Coronary artery (tissue), 2 donors: ENCODE data around the gene STT3B.

Experiments used
- DNase-seq: peaks from one replicate; pipeline ENCODE4 v3.0.0-alpha.2; 2017; ENCODE audit warnings: low spot score
- H3K27ac ChIP-seq, 2 donors: fragments of 200-600 bp; sonication (generic); one replicate each; pipeline ENCODE4 v1.5.1; 2016 to 2019
- H3K4me3 ChIP-seq: fragments of 200-600 bp; sonication (generic); 2 replicates; pipeline ENCODE4 v1.5.1; 2016; ENCODE audit warnings: mild to moderate bottlenecking, moderate library complexity
- TF ChIP-seq, protein P1 (sequence below): fragments of 200-600 bp; sonication (generic); IDR thresholded peaks from one replicate; pipeline ENCODE4 v1.5.1; 2019; ENCODE audit warnings: antibody characterized with exemption

The STT3B gene

DNA sequence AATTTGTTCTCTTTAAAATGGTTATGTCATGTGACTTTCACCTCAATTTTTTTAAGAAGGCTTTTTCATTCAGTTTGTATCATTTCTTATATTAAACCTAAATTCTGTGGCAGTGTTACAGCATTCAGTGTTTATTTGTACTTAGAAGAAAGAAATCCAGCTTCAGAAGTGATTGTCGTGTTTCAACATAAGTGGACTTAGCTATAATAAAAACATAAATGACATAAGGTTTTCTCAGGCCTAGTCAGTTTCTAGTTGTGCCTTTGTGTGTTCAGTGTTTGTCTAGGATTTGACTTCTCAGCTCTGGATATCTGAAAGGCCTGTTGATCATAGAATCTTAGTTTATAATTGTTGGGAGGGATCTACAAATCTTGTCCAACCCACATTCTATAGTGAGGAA is 80.5 kb downstream of the STT3B start:
- TF ChIP-seq, protein P1, sequence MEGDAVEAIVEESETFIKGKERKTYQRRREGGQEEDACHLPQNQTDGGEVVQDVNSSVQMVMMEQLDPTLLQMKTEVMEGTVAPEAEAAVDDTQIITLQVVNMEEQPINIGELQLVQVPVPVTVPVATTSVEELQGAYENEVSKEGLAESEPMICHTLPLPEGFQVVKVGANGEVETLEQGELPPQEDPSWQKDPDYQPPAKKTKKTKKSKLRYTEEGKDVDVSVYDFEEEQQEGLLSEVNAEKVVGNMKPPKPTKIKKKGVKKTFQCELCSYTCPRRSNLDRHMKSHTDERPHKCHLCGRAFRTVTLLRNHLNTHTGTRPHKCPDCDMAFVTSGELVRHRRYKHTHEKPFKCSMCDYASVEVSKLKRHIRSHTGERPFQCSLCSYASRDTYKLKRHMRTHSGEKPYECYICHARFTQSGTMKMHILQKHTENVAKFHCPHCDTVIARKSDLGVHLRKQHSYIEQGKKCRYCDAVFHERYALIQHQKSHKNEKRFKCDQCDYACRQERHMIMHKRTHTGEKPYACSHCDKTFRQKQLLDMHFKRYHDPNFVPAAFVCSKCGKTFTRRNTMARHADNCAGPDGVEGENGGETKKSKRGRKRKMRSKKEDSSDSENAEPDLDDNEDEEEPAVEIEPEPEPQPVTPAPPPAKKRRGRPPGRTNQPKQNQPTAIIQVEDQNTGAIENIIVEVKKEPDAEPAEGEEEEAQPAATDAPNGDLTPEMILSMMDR: no peak
- no peak for DNase-seq
- H3K4me3 ChIP-seq: no peak overlapping the region
- H3K27ac ChIP-seq: no peak overlapping the region

DNA sequence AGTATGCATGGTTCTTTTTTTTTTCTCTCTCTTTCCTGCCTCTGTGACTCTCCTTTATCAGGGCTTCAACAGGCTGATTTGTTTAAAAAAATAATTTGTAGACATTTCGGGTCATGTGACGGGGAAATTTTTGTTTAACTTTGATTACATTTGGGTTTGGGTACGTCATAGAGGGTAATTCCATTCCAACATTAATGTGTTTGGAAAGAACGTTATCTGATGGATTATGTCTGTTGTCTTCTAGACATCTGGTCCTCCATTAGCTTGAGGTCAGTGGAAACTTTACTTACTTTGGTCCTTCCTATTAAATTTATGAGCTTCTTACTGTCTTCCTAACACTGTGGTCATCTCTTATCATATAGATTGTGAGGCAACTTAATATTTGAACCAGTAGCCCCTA is 80.9 kb downstream of the STT3B start:
- Histone ChIP-seq H3K4me3 (no peak overlapping the region), H3K27ac (no peak overlapping the region)
- DNase-seq: no peak
- TF ChIP-seq, protein P1: no peak

DNA sequence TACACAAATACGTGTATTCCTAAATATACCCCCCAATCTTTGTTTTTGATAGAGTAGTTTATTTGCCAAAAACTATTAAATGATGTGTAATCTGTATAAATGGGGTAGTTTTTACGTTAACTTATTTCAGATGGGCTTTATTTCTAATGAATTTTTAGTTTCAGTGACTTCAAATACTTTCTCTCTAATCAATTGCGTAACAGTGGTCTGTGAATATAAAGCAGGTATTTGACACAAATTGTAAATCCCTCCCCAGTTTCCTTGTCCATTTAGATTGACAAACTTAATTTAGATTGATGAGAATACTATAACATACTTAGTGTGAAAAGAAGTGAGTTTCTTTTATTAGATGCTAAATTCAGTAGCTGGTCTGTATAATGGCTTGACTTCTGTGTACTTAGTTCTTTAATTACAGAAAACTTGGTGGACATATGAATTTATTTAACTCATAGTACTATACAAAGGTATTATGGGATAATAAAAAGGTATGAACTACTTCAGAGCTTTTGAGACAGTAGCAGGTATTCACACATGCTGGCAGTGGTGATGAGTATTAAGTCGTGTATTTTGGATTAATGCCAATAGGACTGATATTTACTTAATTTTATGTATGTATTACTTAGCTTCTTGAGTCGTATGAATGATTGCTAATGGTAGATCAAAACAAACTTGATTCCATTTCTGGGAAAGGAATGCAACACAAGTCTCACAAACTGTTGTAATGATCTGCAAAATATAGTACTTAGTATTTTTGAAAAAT is 81.6 kb downstream of the STT3B start:
- TF ChIP-seq, protein P1: no peak
- no peak for DNase-seq

DNA sequence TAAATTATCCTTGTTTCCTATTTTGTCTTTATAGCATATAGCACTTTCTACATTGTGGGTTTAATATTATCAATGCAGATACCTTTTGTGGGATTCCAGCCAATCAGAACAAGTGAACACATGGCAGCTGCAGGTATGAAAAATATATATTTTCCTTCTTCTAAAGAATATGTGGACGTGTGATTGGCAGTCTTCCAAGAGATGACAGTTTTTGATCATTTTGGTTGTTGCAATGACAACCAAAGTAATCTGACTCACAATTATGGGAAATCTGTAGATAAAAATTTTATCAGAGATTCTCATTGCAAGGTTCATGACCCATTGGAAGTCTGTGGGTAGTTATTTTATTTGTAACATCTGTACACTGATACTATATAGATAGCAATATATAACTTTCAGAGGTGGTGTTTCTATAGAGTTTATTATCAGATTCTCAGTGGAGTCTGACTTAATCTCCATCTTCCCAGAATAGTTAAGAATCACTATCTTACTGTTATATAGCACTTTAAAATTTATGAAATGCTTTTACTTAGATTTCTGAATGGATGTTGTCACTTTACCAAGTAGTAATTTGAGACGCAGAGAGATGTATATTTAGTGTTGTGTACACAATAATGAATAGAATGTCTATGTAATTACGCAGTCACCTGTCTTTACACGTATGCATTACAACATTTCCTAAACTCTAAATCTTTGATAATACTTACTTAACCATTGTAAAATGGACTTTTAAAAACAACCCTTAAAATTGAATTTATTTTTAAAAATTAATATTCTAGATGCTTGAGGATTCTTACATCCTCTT is 82.5 kb downstream of the STT3B start:
- no peak overlapping the region for H3K27ac ChIP-seq
- TF ChIP-seq, protein P1: no peak
- H3K4me3 ChIP-seq: no peak overlapping the region
- DNase-seq: no peak

More for the DNA sequence above, 81.6 kb downstream of the STT3B start:
- Histone ChIP-seq H3K4me3 (no peak overlapping the region), H3K27ac (no peak overlapping the region)

DNA sequence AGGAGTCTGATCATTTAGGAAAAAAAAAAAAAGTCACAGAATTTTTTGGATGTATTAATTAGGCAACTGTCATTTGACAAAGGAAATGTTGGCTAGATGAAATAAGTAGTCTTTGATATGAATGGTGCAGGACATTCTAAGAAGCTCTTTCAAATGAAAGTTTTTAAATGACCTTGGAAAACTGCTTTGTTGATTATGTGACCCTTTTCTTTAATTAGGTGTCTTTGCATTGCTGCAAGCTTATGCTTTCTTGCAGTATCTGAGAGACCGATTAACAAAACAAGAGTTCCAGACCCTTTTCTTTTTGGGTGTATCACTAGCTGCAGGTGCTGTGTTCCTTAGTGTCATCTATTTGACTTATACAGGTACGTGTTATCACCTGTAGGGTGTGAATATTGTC is 84.0 kb downstream of the STT3B start:
- Histone ChIP-seq H3K4me3 (no peak overlapping the region), H3K27ac (no peak overlapping the region)
- TF ChIP-seq, protein P1: no peak
- DNase-seq: no peak

DNA sequence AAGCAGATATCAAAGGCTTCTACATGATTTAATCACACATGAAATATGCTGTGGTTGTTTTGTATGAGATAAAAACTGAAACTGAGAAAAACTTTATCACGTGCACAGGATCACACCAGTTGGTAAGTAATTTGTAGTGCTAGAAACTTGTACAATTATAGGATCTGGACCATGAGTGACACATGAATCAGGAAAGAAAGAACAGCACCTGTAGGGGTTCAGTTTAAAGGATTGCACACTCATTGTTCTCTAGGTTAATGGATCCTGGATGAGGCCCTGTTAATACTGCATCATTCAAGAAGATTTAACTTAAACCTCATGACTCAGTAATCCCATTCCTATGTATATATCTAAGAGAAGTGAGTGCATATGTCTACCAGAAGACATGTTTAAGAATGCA is 87.9 kb downstream of the STT3B start:
- Histone ChIP-seq H3K4me3 (no peak overlapping the region), H3K27ac (no peak overlapping the region)
- TF ChIP-seq, protein P1: no peak
- no peak for DNase-seq
